Fibroblast of upper back skin (primary cell): Measurements from ENCODE around the gene TMLHE.
"Not testable (repeated sequence)": the region's sequence is repeated elsewhere in the genome, so short reads cannot be mapped to it uniquely, and the experiment has no call there.

Source experiments
- DNase-seq: peaks from one replicate; pipeline ENCODE4 v3.0.0-alpha.2; 2013

The TMLHE gene

DNA sequence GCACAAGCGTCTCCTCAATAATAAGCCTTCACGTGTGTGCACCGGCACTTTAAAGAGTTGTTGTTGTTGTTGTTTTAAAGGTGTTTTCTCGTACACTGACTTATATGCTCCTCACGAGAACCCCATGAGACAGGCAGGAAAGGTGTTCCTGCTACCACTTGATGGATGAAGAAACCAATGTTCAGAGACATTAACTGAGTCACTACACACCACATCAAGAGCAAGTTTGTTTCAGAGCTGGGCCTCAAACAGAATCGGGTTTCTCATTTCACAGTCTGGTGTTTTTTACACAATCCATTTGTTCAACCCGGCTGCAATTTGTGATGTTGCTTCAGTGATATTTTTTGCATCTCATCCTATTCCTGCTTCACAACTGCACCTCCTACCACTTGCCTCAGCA lies 135.6 kb downstream of the TMLHE start:
- DNase-seq = not testable (repeated sequence)

DNA sequence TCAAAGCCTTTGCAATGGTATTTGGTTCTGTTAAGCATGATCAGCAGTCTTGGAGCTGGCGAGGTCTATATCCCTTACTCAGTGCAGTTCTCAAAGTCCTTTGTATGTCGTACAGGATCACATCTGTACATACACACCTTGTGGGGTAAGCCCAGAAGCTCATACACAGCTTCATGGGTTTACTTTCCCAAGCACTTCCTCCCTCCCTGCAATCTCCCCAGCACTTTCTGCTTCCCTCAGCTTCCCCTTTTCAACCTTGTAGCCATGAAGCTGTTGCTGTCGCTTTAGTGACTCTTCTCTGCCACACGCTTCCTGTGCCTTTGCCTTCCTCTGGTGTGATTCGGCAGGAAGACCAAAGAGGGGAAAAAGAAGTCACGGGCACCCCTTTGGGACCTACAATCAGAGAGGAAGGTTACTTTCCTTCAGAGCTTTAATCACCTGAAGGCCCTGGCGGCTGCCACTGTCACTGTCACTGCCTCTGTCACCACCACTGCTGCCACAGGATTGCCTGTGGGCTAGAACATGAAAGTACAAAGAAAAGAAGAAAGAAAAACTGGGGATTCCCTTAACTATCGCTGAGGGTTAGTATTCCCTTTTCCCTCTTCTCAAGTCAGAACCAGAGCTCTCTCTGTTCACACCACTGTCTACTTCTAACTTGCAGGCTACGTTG lies 146.3 kb downstream of the TMLHE start:
- DNase-seq = not testable (repeated sequence)

DNA sequence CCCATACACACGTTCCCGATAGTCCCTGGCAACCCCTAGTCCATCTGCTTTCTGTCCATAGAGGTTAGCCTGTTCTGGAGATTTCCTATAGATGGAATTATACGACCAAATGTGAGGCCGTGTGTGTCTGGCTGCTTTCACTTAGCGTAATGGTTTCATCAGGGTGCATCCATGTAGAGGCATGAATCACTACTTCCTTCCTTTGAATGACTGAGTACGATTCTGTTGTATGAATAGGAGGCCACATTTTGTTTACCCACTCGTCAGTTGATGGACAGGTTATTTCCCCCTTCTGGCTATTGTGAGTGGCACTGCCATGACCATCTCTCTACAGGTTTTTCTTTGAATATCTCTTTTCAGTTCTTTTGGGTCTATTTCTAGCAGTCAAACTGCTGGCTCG lies 152.3 kb downstream of the TMLHE start:
- DNase-seq = not testable (repeated sequence)

DNA sequence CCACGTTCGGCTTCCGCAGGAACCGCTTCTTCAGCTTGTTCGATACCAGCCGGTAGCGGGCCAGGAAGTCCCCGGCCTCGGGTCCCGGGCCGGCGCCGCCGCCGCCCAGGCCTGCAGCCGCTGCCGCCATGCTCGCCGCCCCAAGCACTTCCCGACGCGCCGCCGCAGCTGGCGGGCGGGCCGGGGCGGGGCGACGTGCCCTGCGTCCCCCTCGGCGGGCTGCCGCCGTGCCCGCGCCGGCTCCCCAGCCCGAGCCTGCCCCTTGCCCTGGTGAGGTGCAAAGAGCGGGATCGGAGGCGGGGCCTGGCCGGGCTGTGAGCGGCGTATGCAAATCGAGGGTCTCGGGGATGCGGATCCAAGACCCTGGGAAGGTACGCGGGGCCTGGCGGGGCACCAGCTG lies 154.3 kb downstream of the TMLHE start, which contains the start of gene F8A3:
Gene F8A3 (minus strand): TSS at position 150 of the 400 bp plus-strand sequence. CDS start 20 bp downstream, at position 130.
- DNase-seq = not testable (repeated sequence)

DNA sequence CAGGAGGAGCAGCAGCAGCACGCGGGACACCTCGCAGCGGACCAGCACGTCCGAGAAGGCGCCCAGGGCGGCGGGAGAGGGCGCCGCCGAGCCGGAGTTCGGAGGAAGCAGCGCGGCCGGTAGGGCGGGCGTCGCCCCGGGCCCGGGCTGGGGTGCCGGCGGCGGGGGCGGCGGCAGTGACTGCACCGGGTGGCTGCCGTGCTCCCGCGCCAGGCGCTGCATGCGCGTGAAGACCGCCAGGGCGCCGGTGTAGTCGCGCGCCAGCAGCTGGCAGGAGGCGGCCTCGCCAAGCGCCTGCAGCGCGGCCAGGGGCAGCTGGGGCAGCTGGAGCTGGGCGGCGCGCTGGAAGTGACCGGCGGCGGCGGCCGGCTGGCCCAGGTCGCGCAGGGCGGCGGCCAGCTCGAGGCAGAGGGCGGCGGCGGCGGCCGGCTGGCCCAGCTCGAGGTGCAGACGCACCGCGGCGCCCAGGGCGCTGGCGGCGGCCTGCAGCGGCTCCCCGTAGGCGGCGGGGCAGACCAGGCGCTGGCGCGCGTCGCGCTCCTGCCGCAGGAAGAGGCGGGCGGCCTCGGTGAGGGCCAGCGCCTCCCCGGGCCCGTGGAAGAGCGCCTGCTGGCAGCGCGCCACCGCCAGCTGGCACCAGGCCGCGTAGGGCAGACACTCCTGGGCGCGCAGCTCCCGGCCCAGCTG lies 154.8 kb downstream of the TMLHE start:
- DNase-seq = not testable (repeated sequence)

DNA sequence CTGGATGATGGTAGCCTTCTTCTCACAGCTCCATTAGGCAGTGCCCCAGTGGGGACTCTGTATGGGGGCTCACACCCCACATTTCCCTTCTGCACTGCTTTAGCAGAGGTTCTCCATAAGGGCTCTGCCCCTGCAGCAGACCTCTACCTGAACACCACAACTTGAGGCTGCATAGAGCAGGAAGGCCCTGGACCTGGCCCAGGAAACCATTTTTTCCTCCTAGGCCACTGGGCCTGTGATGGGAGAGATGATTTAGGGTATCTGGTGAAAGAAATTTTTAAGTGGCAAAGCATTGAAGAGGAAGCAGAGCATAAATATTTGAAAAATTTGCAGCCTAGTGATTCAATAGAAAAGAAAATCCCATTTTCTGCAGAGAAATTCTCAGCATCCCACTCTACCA lies 171.7 kb downstream of the TMLHE start:
- no peak for DNase-seq
